OCI-LY7 (cell line): ENCODE measurements around the gene MCAT. TPM values are rescaled to one million over a fixed set of nuclear protein-coding genes. Genes with fewer than 3 reads are reported as not detected.

Source experiments
- BruUV-seq: library from RNA; stranded (reverse); fragments of 400-500 nt; replicated peaks from 2 replicates; lab custom pipeline; 2021; lab: Mats Ljungman, UMichigan
- CTCF ChIA-PET: fragments of 300-600 bp; sonication (Branson Sonifier 250); formaldehyde crosslinking; loops from one replicate; lab custom pipeline; 2022; ENCODE audit warnings: antibody characterized with exemption; ENCODE audit not compliant: unreplicated experiment; lab: Charles Lee
- POLR2A ChIA-PET: fragments of 300-600 bp; sonication (Branson Sonifier 250); formaldehyde crosslinking; loops from one replicate; lab custom pipeline; 2022; ENCODE audit warnings: antibody characterized with exemption; lab: Charles Lee
- DNase-seq: peaks from one replicate; pipeline ENCODE4 v3.0.0-alpha.2; 2015; ENCODE audit warnings: low spot score
- H2AFZ ChIP-seq: fragments of 200-600 bp; sonication (generic), shearing (Covaris generic); 2 replicates; pipeline ENCODE4 v1.6.1; 2014; ENCODE audit warnings: mild to moderate bottlenecking, antibody characterized with exemption, low read length, moderate library complexity
- H3K27ac ChIP-seq: fragments of 200-600 bp; sonication (generic); 2 replicates; pipeline ENCODE4 v1.5.1; 2014; ENCODE audit warnings: mixed run types, low read depth, mild to moderate bottlenecking, moderate library complexity, low read length, inconsistent platforms; ENCODE audit not compliant: poor library complexity, severe bottlenecking
- H3K36me3 ChIP-seq: fragments of 200-600 bp; sonication (generic); 2 replicates; pipeline ENCODE4 v1.6.1; 2014; ENCODE audit warnings: mild to moderate bottlenecking, antibody characterized with exemption, low read length, moderate library complexity, mixed read lengths; ENCODE audit not compliant: insufficient read depth
- H3K4me1 ChIP-seq: fragments of 200-600 bp; sonication (generic); 2 replicates; pipeline ENCODE4 v1.5.1; 2014; ENCODE audit warnings: mild to moderate bottlenecking, low read length; ENCODE audit not compliant: insufficient read depth, poor library complexity, severe bottlenecking
- H3K4me2 ChIP-seq: fragments of 200-600 bp; sonication (generic); 2 replicates; pipeline ENCODE4 v1.6.1; 2014; ENCODE audit warnings: mild to moderate bottlenecking, low read length
- H3K4me3 ChIP-seq: fragments of 200-600 bp; sonication (generic); 2 replicates; pipeline ENCODE4 v1.5.1; 2014; ENCODE audit warnings: mild to moderate bottlenecking, low read depth, low read length; ENCODE audit not compliant: poor library complexity, severe bottlenecking
- H3K79me2 ChIP-seq: fragments of 200-600 bp; sonication (generic); 2 replicates; pipeline ENCODE4 v1.6.1; 2016; ENCODE audit warnings: low read depth, mild to moderate bottlenecking, low read length, moderate library complexity, mixed read lengths; ENCODE audit not compliant: insufficient read depth
- H3K9me2 ChIP-seq: fragments of 200-600 bp; sonication (generic); 2 replicates; pipeline ENCODE4 v1.6.1; 2016; ENCODE audit warnings: mild to moderate bottlenecking, low read length, mixed read lengths; ENCODE audit not compliant: insufficient read depth
- H3K9me3 ChIP-seq: fragments of 200-600 bp; sonication (generic); 2 replicates; pipeline ENCODE4 v1.6.1; 2014; ENCODE audit warnings: mild to moderate bottlenecking, mixed run types, low read length, mixed read lengths
- H4K20me1 ChIP-seq: fragments of 200-600 bp; sonication (generic); 2 replicates; pipeline ENCODE4 v1.6.1; 2014; ENCODE audit warnings: mild to moderate bottlenecking, antibody characterized with exemption, low read length, moderate library complexity, mixed read lengths; ENCODE audit not compliant: insufficient read depth
- CTCF ChIP-seq: fragments of 200-600 bp; sonication (generic); conservative IDR thresholded peaks from 2 replicates; pipeline ENCODE4 v1.5.1; 2014; ENCODE audit warnings: mild to moderate bottlenecking, antibody characterized with exemption, low read length, moderate library complexity, mixed read lengths
- EZH2phosphoT487 ChIP-seq: fragments of 200-600 bp; sonication (generic); IDR thresholded peaks from 2 replicates; pipeline ENCODE4 v1.6.1; 2018; ENCODE audit warnings: low read depth, borderline replicate concordance, mild to moderate bottlenecking, mixed run types, antibody characterized with exemption, low read length, moderate library complexity, mixed read lengths
- intact Hi-C: fragments of 100-400 bp; cut with micrococcal nuclease; formaldehyde crosslinking; loops from one replicate; pipeline ENCODE4 v1.10.0; 2022; ENCODE audit not compliant: unreplicated experiment
- total RNA-seq, 2 experiments: library from RNA; depleted of rRNA in 1 of 2; stranded (reverse); fragments of >200 nt in 1 of 2; shearing (Covaris generic) in 1 of 2; gene quantifications; 2 replicates each; pipeline ENCODE4 v1.2.3, GENCODE V29; 2014 to 2022

Gene MCAT
- total RNA-seq, 2 experiments from 2014 or later, result 30.6 to 33.2 TPM

GRCh38 chr22:43152003-43152356 is 8.8 kb upstream of the MCAT start:
- no TSS peak for BruUV-seq
- CTCF ChIA-PET, result no interaction called here
- no peaks in the 10 kb centered on the region for H3K9me2 ChIP-seq
- H3K36me3 ChIP-seq, result no peaks in the 10 kb centered on the region
- H4K20me1 ChIP-seq, result no peaks in the 10 kb centered on the region
- peak overlapping the region; percentile 26; the same call in 1 of the 2 replicates for H2AFZ ChIP-seq
- H3K9me3 ChIP-seq, result no peaks in the 10 kb centered on the region
- DNase-seq, result peak; percentile 23
- no peaks in the 10 kb centered on the region for H3K79me2 ChIP-seq
- intact Hi-C loops, result no loop called here
- peak overlapping the region; percentile 64 for H3K4me2 ChIP-seq
- TF ChIP-seq CTCF (no peak), EZH2phosphoT487 (no peak)
- H3K4me1 ChIP-seq, result peaks cover 33% of the 10 kb centered on the region
- peak overlapping the region; percentile 68 for H3K4me3 ChIP-seq
- POLR2A ChIA-PET, result no interaction called here
- H3K27ac ChIP-seq, result no peak overlapping the region

GRCh38 chr22:43151251-43152002 is 8.2 kb upstream of the MCAT start, which contains the start of gene TSPO:
TSPO (plus strand) TSS chr22:43151559; CDS start chr22:43159239, 7,680 bp downstream.
- BruUV-seq, result no TSS peak
- Histone ChIP-seq H3K79me2 (no peaks in the 10 kb centered on the region), H3K9me2 (no peaks in the 10 kb centered on the region), H2AFZ (peak within 1 kb of the TSS; percentile 28; the same call in 1 of the 2 replicates), H3K9me3 (no peaks in the 10 kb centered on the region), H3K4me3 (peak within 1 kb of the TSS; percentile 68), H3K4me1 (peaks cover 38% of the 10 kb centered on the region), H4K20me1 (no peaks in the 10 kb centered on the region), H3K4me2 (peak within 1 kb of the TSS; percentile 64), H3K27ac (no peak within 1 kb of the TSS), H3K36me3 (no peaks in the 10 kb centered on the region)
- DNase-seq, result peak; percentile 27
- no peak for TF ChIP-seq EZH2phosphoT487
- TF ChIP-seq CTCF, result no peak
- ChIA-PET CTCF (no interaction called here), POLR2A (interaction anchor here (0.6 kb wide), 1 partner anchor 1960 kb away, joined by 5 read pairs; no protein-coding TSS in a partner anchor)
- intact Hi-C loops, result no loop called here

- Histone ChIP-seq H4K20me1 (no peaks in the 10 kb centered on the region), H3K9me2 (no peaks in the 10 kb centered on the region), H3K4me2 (peak overlapping the region; percentile 64), H3K4me3 (peak overlapping the region; percentile 68), H3K27ac (no peak overlapping the region), H3K79me2 (no peaks in the 10 kb centered on the region), H2AFZ (peak overlapping the region; percentile 15; the same call in 1 of the 2 replicates), H3K36me3 (no peaks in the 10 kb centered on the region), H3K9me3 (no peaks in the 10 kb centered on the region), H3K4me1 (peaks cover 40% of the 10 kb centered on the region)
- BruUV-seq, result no TSS peak
- intact Hi-C loops, result no loop called here
- no peak for DNase-seq
- CTCF ChIA-PET, result no interaction called here
- no peak for TF ChIP-seq EZH2phosphoT487
- TF ChIP-seq CTCF, result no peak
- POLR2A ChIA-PET, result interaction anchor here (0.6 kb wide), 1 partner anchor 1961 kb away, joined by 5 read pairs; no protein-coding TSS in a partner anchor
Measured at GRCh38 chr22:43150731-43151206, 7.6 kb upstream of the MCAT start.
